Measurements from ENCODE around the gene XBP1. TPM values are rescaled to one million over a fixed set of nuclear protein-coding genes. Genes with fewer than 3 reads are reported as not detected.

The XBP1 gene
- total RNA-seq (2021; ENCODE audit: unreplicated experiment) (81.3 TPM), Bru-seq, nascent RNA (percentile 99 among the genes with signal in this experiment), BruChase-seq, experiment 1, labeled RNA remaining after a 6-hour chase (percentile 94 among the genes with signal in this experiment), BruChase-seq, experiment 2, labeled RNA remaining after a 2-hour chase (percentile 99 among the genes with signal in this experiment)
- 69.4 and 78.7 TPM in 2 replicates for polyA plus RNA-seq (2012)
- long read RNA-seq, transcript XBP1-201 (5 exons, 1,850 nt): major isoform, 169 of 204 reads
- long read RNA-seq, partial matches to known transcripts: 6 of 204 reads
- long read RNA-seq, other reads (novel, unspliced or antisense): 24 of 204 reads

DNA sequence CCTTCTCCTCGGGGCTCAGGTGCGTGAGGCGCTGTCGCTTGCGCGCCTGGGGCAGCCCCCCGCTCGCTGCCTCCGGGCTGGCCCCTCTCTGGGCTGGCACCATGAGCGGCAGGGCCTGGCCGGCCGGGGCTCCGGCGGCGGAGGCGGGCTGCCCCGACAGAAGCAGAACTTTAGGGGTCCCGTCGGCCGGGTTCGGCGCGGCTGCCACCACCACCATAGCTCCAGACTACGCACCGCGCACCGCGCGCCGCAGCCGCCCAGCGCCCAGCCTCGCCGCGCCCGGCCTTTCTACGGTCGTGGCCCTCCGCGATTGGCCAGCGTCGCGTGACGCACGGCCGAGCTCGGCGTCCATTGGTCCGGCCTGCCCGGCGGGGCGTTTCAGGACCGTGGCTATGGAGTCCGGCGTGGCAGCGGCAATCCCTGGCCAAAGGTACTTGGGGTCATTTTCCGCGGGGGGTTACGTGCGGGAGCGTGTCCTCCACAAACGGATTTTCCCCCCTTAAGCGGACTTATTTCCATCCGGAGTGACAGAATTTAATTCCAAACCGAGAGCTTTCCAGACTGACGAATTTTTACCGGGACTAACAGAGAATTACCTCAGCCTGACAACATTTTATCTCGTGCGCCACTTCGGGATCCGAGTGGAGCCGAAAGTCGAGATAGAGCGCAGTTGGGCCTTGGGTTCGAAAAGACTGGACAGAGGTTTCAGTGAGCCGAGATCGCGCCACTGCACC, at the start of gene XBP1:
Gene XBP1, minus strand, starts transcription at position 262 of the 734 bp plus-strand sequence.
- intact Hi-C loops (cut with micrococcal nuclease): no loop called here
- peaks cover 63% of the 10 kb centered on the region for H3K79me2 ChIP-seq (ENCODE audit: insufficient read depth, low read length)
- H4K20me1 ChIP-seq (ENCODE audit: insufficient read depth): peaks cover 7% of the 10 kb centered on the region; the same call in 1 of the 2 replicates
- ATAC-seq (peak; percentile 97), DNase-seq (ENCODE audit: low read depth, low spot score) (peak; percentile 79)
- H3K4me1 ChIP-seq (ENCODE audit: control insufficient read depth in 1 of 2, insufficient read depth in 2 of 2, low read length in 2 of 2): peaks cover 7 to 20% of the 10 kb centered on the region in 2 experiments
- CTCF ChIA-PET: interaction anchor here (4.1 kb wide), 1 partner anchor 240 kb away, joined by 14 read pairs; no protein-coding TSS in a partner anchor
- H3K4me2 ChIP-seq (ENCODE audit: low read length): peak within 1 kb of the TSS; percentile 83
- H3K9ac ChIP-seq (ENCODE audit: low read length): peak within 1 kb of the TSS; percentile 94
- peak within 1 kb of the TSS; percentile 91 to 95 for H3K4me3 ChIP-seq (replicated peaks in 1 of 2; ENCODE audit: low read depth in 1 of 2, low read length in 2 of 2)
- peaks cover 18 to 25% of the 10 kb centered on the region in 2 experiments for H3K36me3 ChIP-seq (ENCODE audit: control insufficient read depth in 1 of 2, insufficient read depth in 2 of 2, low read length in 2 of 2)
- RAD21 ChIA-PET (ENCODE audit: low non-redundant PET in 1 of 2, low total read pairs in 2 of 2, uncharacterized antibody in 2 of 2, unreplicated experiment in 2 of 2): interaction anchor here in 1 of 2 experiments (1.3 kb wide), 1 partner anchor 240 kb away, joined by 3 read pairs; no protein-coding TSS in a partner anchor
- peak within 1 kb of the TSS; percentile 40 for H2AFZ ChIP-seq (ENCODE audit: low read depth, low read length, poor library complexity, severe bottlenecking)
- no peaks in the 10 kb centered on the region for H3K9me3 ChIP-seq (ENCODE audit: control insufficient read depth in 1 of 2, insufficient read depth in 1 of 2, low read depth in 1 of 2, low read length in 2 of 2)
- POLR2A ChIA-PET: interaction anchor here (0.9 to 2.7 kb wide), 13 partner anchors 8 to 240 kb away, joined by 3 to 11 read pairs (median 6); no protein-coding TSS in a partner anchor
- H3K27me3 ChIP-seq (ENCODE audit: insufficient read depth, low read length): no peaks in the 10 kb centered on the region
- TF ChIP-seq RAD21 (IDR thresholded peaks at IDR 0.05; ENCODE audit: low read depth) (no peak), JUND (IDR thresholded peaks at IDR 0.05) (no peak), ZFX (IDR thresholded peaks at IDR 0.05) (peak; percentile 77), SIN3A (IDR thresholded peaks at IDR 0.05; ENCODE audit: low read depth) (peak; percentile 91), FOSL1 (IDR thresholded peaks at IDR 0.05; ENCODE audit: low read depth) (no peak), CBX3 (IDR thresholded peaks at IDR 0.05; ENCODE audit: low read depth) (peak; percentile 24; the same call in 1 of the 2 replicates), SP1 (IDR thresholded peaks at IDR 0.05; ENCODE audit: low read depth) (peak; percentile 70), TCF7L2 (IDR thresholded peaks at IDR 0.05; ENCODE audit: borderline replicate concordance, extremely low read depth, insufficient read depth, insufficient read length) (no peak), POLR2AphosphoS5 (IDR thresholded peaks at IDR 0.05; ENCODE audit: low read depth, low read length) (peak; percentile 87), POLR2A (IDR thresholded peaks at IDR 0.05; ENCODE audit: borderline replicate concordance, extremely low read depth, insufficient read depth, insufficient read length) (peak; percentile 96)
- TF ChIP-seq, protein P1, sequence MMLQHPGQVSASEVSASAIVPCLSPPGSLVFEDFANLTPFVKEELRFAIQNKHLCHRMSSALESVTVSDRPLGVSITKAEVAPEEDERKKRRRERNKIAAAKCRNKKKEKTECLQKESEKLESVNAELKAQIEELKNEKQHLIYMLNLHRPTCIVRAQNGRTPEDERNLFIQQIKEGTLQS (IDR thresholded peaks at IDR 0.05): no peak
- TF ChIP-seq, protein P2, sequence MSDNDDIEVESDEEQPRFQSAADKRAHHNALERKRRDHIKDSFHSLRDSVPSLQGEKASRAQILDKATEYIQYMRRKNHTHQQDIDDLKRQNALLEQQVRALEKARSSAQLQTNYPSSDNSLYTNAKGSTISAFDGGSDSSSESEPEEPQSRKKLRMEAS (IDR thresholded peaks at IDR 0.05): peak; percentile 78; the same call in 1 of the 2 replicates
- TF ChIP-seq, protein P3, sequence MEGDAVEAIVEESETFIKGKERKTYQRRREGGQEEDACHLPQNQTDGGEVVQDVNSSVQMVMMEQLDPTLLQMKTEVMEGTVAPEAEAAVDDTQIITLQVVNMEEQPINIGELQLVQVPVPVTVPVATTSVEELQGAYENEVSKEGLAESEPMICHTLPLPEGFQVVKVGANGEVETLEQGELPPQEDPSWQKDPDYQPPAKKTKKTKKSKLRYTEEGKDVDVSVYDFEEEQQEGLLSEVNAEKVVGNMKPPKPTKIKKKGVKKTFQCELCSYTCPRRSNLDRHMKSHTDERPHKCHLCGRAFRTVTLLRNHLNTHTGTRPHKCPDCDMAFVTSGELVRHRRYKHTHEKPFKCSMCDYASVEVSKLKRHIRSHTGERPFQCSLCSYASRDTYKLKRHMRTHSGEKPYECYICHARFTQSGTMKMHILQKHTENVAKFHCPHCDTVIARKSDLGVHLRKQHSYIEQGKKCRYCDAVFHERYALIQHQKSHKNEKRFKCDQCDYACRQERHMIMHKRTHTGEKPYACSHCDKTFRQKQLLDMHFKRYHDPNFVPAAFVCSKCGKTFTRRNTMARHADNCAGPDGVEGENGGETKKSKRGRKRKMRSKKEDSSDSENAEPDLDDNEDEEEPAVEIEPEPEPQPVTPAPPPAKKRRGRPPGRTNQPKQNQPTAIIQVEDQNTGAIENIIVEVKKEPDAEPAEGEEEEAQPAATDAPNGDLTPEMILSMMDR (IDR thresholded peaks at IDR 0.05 in 2 of 3, conservative IDR thresholded peaks at IDR 0.05 in 1 of 3; ENCODE audit: borderline replicate concordance in 1 of 3, insufficient read depth in 1 of 3, low read depth in 2 of 3, low read length in 2 of 3): no peak
- BruUV-seq (replicated peaks): TSS peak; percentile 83
- H3K27ac ChIP-seq (ENCODE audit: low read depth, low read length): peak within 1 kb of the TSS; percentile 82
- no peaks in the 10 kb centered on the region for H3K9me2 ChIP-seq (ENCODE audit: insufficient read depth)
